ENCODE data around the gene P4HA2. TPM values are rescaled to one million over a fixed set of nuclear protein-coding genes. Genes with fewer than 3 reads are reported as not detected.

Gene P4HA2
- total RNA-seq, 1 experiment from 2014 or later = 15.1 TPM

GRCh38 chr5:132238901-132239500, 11.3 kb upstream of the P4HA2 start:
- H3K36me3 Mint-ChIP-seq = peaks cover 6% of the 10 kb centered on the region
- POLR2A ChIA-PET = interaction anchor here (1.4 kb wide), 1 partner anchor 11 kb away, joined by 4 read pairs; the partner anchor contains the start of gene P4HA2

More at GRCh38 chr5:132238901-132239500, 11.3 kb upstream of the P4HA2 start:
- DNase-seq (ENCODE audit: low spot score) = no peak
- H3K4me3 Mint-ChIP-seq = no peak overlapping the region
- no peak for TF ChIP-seq MLX (CRISPR knock-in tag; IDR thresholded peaks at IDR 0.05)
- no peak for TF ChIP-seq AR (CRISPR knock-in tag; IDR thresholded peaks at IDR 0.05)
- TF ChIP-seq FOXK1 (CRISPR knock-in tag; IDR thresholded peaks at IDR 0.05) = no peak
- no peak for TF ChIP-seq SOX15 (CRISPR knock-in tag; IDR thresholded peaks at IDR 0.05)
- TF ChIP-seq IRF1 (CRISPR knock-in tag; IDR thresholded peaks at IDR 0.05) = no peak
- TF ChIP-seq RORB (CRISPR knock-in tag; IDR thresholded peaks at IDR 0.05) = no peak
- TF ChIP-seq E2F4 (CRISPR knock-in tag; IDR thresholded peaks at IDR 0.05; ENCODE audit: borderline replicate concordance, low read depth) = no peak
- TF ChIP-seq GABPB1 (CRISPR knock-in tag; IDR thresholded peaks at IDR 0.05) = no peak
- TF ChIP-seq ZNF425 (CRISPR knock-in tag; conservative IDR thresholded peaks at IDR 0.05) = no peak
- TF ChIP-seq GRHL2 (CRISPR knock-in tag; IDR thresholded peaks at IDR 0.05; ENCODE audit: insufficient replicate concordance, severe bottlenecking) = no peak
- no peak for TF ChIP-seq OVOL2 (CRISPR knock-in tag; IDR thresholded peaks at IDR 0.05; ENCODE audit: borderline replicate concordance)
- ATAC-seq = no peak
- H3K27me3 Mint-ChIP-seq (ENCODE audit: low read depth) = no peaks in the 10 kb centered on the region; the same call in 1 of the 2 replicates
- H3K4me1 Mint-ChIP-seq = no peaks in the 10 kb centered on the region
- peaks cover 27% of the 10 kb centered on the region for H3K9me3 Mint-ChIP-seq
- H3K27ac Mint-ChIP-seq = no peak overlapping the region
- CTCF ChIA-PET = interaction anchor here (0.7 to 3.3 kb wide), 37 partner anchors 11 to 263 kb away, joined by 3 to 55 read pairs (median 5); partner anchors contain the start of genes P4HA2, PDLIM4, SLC22A4 and SLC22A5

All from WTC11 (cell line).